Measurements from ENCODE around the gene MLN.

DNA sequence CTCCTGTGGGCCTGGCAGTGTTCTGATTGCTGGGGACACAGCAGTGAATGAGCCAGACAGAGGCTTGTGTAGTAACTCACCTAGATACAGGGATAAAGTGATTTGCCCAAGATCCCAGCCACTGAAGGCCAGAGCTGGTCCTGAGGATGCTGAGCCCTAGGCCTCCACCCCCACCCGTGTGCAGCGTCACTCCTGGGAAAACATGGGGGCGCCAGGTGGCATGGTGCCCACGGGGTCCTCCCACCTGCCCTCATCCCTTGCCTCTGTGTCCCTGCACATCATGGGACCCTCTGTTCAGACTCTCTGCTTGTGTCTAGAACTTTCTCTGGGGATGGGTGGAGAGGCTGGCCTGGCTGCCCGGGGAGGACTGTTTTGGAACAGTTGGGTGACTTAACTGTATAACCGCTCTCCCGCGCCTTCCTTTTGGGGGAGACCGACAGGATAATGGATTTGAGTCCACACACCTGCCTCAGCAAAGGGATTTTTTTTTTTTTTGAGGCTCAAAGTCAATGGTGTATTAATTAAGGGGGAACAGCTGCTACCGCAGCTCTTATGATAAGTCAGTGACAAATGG lies 34.5 kb downstream of the MLN start:
- no peak for TF ChIP-seq POLR2AphosphoS5 (IDR thresholded peaks at IDR 0.05; ENCODE audit: low read depth, low read length)
- TF ChIP-seq, protein P1, sequence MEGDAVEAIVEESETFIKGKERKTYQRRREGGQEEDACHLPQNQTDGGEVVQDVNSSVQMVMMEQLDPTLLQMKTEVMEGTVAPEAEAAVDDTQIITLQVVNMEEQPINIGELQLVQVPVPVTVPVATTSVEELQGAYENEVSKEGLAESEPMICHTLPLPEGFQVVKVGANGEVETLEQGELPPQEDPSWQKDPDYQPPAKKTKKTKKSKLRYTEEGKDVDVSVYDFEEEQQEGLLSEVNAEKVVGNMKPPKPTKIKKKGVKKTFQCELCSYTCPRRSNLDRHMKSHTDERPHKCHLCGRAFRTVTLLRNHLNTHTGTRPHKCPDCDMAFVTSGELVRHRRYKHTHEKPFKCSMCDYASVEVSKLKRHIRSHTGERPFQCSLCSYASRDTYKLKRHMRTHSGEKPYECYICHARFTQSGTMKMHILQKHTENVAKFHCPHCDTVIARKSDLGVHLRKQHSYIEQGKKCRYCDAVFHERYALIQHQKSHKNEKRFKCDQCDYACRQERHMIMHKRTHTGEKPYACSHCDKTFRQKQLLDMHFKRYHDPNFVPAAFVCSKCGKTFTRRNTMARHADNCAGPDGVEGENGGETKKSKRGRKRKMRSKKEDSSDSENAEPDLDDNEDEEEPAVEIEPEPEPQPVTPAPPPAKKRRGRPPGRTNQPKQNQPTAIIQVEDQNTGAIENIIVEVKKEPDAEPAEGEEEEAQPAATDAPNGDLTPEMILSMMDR (IDR thresholded peaks at IDR 0.05 in 2 of 3, conservative IDR thresholded peaks at IDR 0.05 in 1 of 3; ENCODE audit: borderline replicate concordance in 1 of 3, insufficient read depth in 1 of 3, low read depth in 2 of 3, low read length in 2 of 3) = no peak
- no peak for TF ChIP-seq EZH2 (IDR thresholded peaks at IDR 0.05)
- no peak for TF ChIP-seq POLR2A (IDR thresholded peaks at IDR 0.05; ENCODE audit: borderline replicate concordance, extremely low read depth, insufficient read depth, insufficient read length)
- TF ChIP-seq YY1 (IDR thresholded peaks at IDR 0.05; ENCODE audit: extremely low read depth, insufficient replicate concordance, low read depth, low read length) = no peak
- TF ChIP-seq RAD21 (IDR thresholded peaks at IDR 0.05; ENCODE audit: low read depth) = no peak
- no peak for TF ChIP-seq EZH2phosphoT487 (IDR thresholded peaks at IDR 0.05; ENCODE audit: borderline replicate concordance)
- TF ChIP-seq SIN3A (IDR thresholded peaks at IDR 0.05; ENCODE audit: low read depth) = no peak
- TF ChIP-seq EGR1 (IDR thresholded peaks at IDR 0.05; ENCODE audit: low read depth) = no peak
- TF ChIP-seq, protein P2, sequence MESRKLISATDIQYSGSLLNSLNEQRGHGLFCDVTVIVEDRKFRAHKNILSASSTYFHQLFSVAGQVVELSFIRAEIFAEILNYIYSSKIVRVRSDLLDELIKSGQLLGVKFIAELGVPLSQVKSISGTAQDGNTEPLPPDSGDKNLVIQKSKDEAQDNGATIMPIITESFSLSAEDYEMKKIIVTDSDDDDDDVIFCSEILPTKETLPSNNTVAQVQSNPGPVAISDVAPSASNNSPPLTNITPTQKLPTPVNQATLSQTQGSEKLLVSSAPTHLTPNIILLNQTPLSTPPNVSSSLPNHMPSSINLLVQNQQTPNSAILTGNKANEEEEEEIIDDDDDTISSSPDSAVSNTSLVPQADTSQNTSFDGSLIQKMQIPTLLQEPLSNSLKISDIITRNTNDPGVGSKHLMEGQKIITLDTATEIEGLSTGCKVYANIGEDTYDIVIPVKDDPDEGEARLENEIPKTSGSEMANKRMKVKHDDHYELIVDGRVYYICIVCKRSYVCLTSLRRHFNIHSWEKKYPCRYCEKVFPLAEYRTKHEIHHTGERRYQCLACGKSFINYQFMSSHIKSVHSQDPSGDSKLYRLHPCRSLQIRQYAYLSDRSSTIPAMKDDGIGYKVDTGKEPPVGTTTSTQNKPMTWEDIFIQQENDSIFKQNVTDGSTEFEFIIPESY (IDR thresholded peaks at IDR 0.05; ENCODE audit: extremely low read depth, insufficient replicate concordance, low read length) = no peak
- TF ChIP-seq SP1 (IDR thresholded peaks at IDR 0.05; ENCODE audit: low read depth) = no peak
- no peak for TF ChIP-seq ZNF274 (IDR thresholded peaks at IDR 0.05; ENCODE audit: low read depth, low read length)
- TF ChIP-seq CEBPB (IDR thresholded peaks at IDR 0.05; ENCODE audit: low read depth) = no peak
- TF ChIP-seq, protein P3, sequence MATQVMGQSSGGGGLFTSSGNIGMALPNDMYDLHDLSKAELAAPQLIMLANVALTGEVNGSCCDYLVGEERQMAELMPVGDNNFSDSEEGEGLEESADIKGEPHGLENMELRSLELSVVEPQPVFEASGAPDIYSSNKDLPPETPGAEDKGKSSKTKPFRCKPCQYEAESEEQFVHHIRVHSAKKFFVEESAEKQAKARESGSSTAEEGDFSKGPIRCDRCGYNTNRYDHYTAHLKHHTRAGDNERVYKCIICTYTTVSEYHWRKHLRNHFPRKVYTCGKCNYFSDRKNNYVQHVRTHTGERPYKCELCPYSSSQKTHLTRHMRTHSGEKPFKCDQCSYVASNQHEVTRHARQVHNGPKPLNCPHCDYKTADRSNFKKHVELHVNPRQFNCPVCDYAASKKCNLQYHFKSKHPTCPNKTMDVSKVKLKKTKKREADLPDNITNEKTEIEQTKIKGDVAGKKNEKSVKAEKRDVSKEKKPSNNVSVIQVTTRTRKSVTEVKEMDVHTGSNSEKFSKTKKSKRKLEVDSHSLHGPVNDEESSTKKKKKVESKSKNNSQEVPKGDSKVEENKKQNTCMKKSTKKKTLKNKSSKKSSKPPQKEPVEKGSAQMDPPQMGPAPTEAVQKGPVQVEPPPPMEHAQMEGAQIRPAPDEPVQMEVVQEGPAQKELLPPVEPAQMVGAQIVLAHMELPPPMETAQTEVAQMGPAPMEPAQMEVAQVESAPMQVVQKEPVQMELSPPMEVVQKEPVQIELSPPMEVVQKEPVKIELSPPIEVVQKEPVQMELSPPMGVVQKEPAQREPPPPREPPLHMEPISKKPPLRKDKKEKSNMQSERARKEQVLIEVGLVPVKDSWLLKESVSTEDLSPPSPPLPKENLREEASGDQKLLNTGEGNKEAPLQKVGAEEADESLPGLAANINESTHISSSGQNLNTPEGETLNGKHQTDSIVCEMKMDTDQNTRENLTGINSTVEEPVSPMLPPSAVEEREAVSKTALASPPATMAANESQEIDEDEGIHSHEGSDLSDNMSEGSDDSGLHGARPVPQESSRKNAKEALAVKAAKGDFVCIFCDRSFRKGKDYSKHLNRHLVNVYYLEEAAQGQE (IDR thresholded peaks at IDR 0.05; ENCODE audit: low read depth) = no peak
